Measurements from ENCODE around the gene MCM5. TPM values are rescaled to one million over a fixed set of nuclear protein-coding genes. Genes with fewer than 3 reads are reported as not detected.
A peak's percentile ranks its signal among the peaks of the same experiment; 100 is the strongest.

MCM5 gene
- total RNA-seq, 1 experiment from 2014 or later: 194 TPM

GRCh38 chr22:35409783-35410662 lies 10.1 kb downstream of the MCM5 start:
- Histone ChIP-seq H3K36me3 (ENCODE audit: control insufficient read depth in 1 of 2, insufficient read depth in 2 of 2, low read length in 2 of 2) (peaks cover 54 to 73% of the 10 kb centered on the region in 2 experiments), H3K9me2 (ENCODE audit: insufficient read depth) (no peaks in the 10 kb centered on the region), H3K27ac (ENCODE audit: low read depth, low read length) (no peak overlapping the region), H4K20me1 (ENCODE audit: insufficient read depth) (no peaks in the 10 kb centered on the region), H3K9ac (ENCODE audit: low read length) (no peak overlapping the region), H3K79me2 (ENCODE audit: insufficient read depth, low read length) (peaks cover 7% of the 10 kb centered on the region; the same call in 1 of the 2 replicates), H2AFZ (ENCODE audit: low read depth, low read length, poor library complexity, severe bottlenecking) (no peak overlapping the region), H3K4me2 (ENCODE audit: low read length) (no peak overlapping the region), H3K4me3 (replicated peaks in 1 of 2; ENCODE audit: low read depth in 1 of 2, low read length in 2 of 2) (no peak overlapping the region), H3K4me1 (ENCODE audit: control insufficient read depth in 1 of 2, insufficient read depth in 2 of 2, low read length in 2 of 2) (no peaks in the 10 kb centered on the region), H3K9me3 (ENCODE audit: control insufficient read depth in 1 of 2, insufficient read depth in 1 of 2, low read depth in 1 of 2, low read length in 2 of 2) (no peaks in the 10 kb centered on the region), H3K27me3 (ENCODE audit: insufficient read depth, low read length) (no peaks in the 10 kb centered on the region)
- ChIA-PET RAD21 (ENCODE audit: low non-redundant PET in 1 of 2, low total read pairs in 2 of 2, uncharacterized antibody in 2 of 2, unreplicated experiment in 2 of 2) (no interaction called here), CTCF (no interaction called here), POLR2A (no interaction called here)
- intact Hi-C loops (cut with micrococcal nuclease): no loop called here
- no TSS peak for BruUV-seq (replicated peaks)
- TF ChIP-seq CBX3 (IDR thresholded peaks at IDR 0.05; ENCODE audit: low read depth) (no peak), RAD21 (IDR thresholded peaks at IDR 0.05; ENCODE audit: low read depth) (no peak), YY1 (IDR thresholded peaks at IDR 0.05; ENCODE audit: extremely low read depth, insufficient replicate concordance, low read depth, low read length) (no peak), MAX (IDR thresholded peaks at IDR 0.05) (no peak)
- DNase-seq (ENCODE audit: low read depth, low spot score) (no peak), ATAC-seq (no peak)

DNA sequence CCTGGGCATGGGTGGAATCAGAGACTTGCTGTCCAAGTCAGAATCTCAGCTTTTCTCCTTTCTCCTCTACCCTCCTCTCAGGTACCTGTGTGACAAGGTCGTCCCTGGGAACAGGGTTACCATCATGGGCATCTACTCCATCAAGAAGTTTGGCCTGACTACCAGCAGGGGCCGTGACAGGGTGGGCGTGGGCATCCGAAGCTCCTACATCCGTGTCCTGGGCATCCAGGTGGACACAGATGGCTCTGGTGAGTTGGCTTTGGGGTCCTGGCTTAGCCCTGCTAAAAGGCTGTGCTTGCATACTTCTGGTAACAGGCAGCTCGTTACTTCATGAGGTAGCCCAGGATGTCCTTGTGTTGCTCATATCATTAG lies 10.7 kb downstream of the MCM5 start:
- RAD21 ChIA-PET (ENCODE audit: low non-redundant PET in 1 of 2, low total read pairs in 2 of 2, uncharacterized antibody in 2 of 2, unreplicated experiment in 2 of 2): no interaction called here
- no peaks in the 10 kb centered on the region for H4K20me1 ChIP-seq (ENCODE audit: insufficient read depth)
- intact Hi-C loops (cut with micrococcal nuclease): no loop called here
- POLR2A ChIA-PET: no interaction called here
- H3K27me3 ChIP-seq (ENCODE audit: insufficient read depth, low read length): no peaks in the 10 kb centered on the region
- no TSS peak for BruUV-seq (replicated peaks)
- no peak overlapping the region for H2AFZ ChIP-seq (ENCODE audit: low read depth, low read length, poor library complexity, severe bottlenecking)
- no peaks in the 10 kb centered on the region for H3K4me1 ChIP-seq (ENCODE audit: control insufficient read depth in 1 of 2, insufficient read depth in 2 of 2, low read length in 2 of 2)
- H3K36me3 ChIP-seq (ENCODE audit: control insufficient read depth in 1 of 2, insufficient read depth in 2 of 2, low read length in 2 of 2): peaks cover 57 to 79% of the 10 kb centered on the region in 2 experiments
- no peaks in the 10 kb centered on the region for H3K9me3 ChIP-seq (ENCODE audit: control insufficient read depth in 1 of 2, insufficient read depth in 1 of 2, low read depth in 1 of 2, low read length in 2 of 2)
- no peak overlapping the region for H3K27ac ChIP-seq (ENCODE audit: low read depth, low read length)
- ATAC-seq: 0 out of 2 replicates have a peak, but pooled peaks have one; percentile 20
- H3K9ac ChIP-seq (ENCODE audit: low read length): no peak overlapping the region
- TF ChIP-seq ZNF274 (IDR thresholded peaks at IDR 0.05; ENCODE audit: low read depth, low read length) (no peak), SIN3A (IDR thresholded peaks at IDR 0.05; ENCODE audit: low read depth) (no peak), SRF (IDR thresholded peaks at IDR 0.05; ENCODE audit: low read depth) (no peak), CBX3 (IDR thresholded peaks at IDR 0.05; ENCODE audit: low read depth) (no peak), ATF3 (IDR thresholded peaks at IDR 0.05) (no peak), POLR2A (IDR thresholded peaks at IDR 0.05; ENCODE audit: borderline replicate concordance, extremely low read depth, insufficient read depth, insufficient read length) (no peak), RAD21 (IDR thresholded peaks at IDR 0.05; ENCODE audit: low read depth) (no peak), POLR2AphosphoS5 (IDR thresholded peaks at IDR 0.05; ENCODE audit: low read depth, low read length) (no peak), YY1 (IDR thresholded peaks at IDR 0.05; ENCODE audit: extremely low read depth, insufficient replicate concordance, low read depth, low read length) (no peak)
- TF ChIP-seq, protein P1, sequence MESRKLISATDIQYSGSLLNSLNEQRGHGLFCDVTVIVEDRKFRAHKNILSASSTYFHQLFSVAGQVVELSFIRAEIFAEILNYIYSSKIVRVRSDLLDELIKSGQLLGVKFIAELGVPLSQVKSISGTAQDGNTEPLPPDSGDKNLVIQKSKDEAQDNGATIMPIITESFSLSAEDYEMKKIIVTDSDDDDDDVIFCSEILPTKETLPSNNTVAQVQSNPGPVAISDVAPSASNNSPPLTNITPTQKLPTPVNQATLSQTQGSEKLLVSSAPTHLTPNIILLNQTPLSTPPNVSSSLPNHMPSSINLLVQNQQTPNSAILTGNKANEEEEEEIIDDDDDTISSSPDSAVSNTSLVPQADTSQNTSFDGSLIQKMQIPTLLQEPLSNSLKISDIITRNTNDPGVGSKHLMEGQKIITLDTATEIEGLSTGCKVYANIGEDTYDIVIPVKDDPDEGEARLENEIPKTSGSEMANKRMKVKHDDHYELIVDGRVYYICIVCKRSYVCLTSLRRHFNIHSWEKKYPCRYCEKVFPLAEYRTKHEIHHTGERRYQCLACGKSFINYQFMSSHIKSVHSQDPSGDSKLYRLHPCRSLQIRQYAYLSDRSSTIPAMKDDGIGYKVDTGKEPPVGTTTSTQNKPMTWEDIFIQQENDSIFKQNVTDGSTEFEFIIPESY (IDR thresholded peaks at IDR 0.05; ENCODE audit: extremely low read depth, insufficient replicate concordance, low read length): no peak
- no peak overlapping the region for H3K4me2 ChIP-seq (ENCODE audit: low read length)
- H3K79me2 ChIP-seq (ENCODE audit: insufficient read depth, low read length): peaks cover 7% of the 10 kb centered on the region; the same call in 1 of the 2 replicates
- no peaks in the 10 kb centered on the region for H3K9me2 ChIP-seq (ENCODE audit: insufficient read depth)
- CTCF ChIA-PET: no interaction called here
- H3K4me3 ChIP-seq (replicated peaks in 1 of 2; ENCODE audit: low read depth in 1 of 2, low read length in 2 of 2): no peak overlapping the region
- no peak for DNase-seq (ENCODE audit: low read depth, low spot score)

Data from HCT116 (cell line).